Osteocyte (in vitro differentiated cells): ENCODE measurements around the gene OPCML. TPM values are rescaled to one million over a fixed set of nuclear protein-coding genes. Genes with fewer than 3 reads are reported as not detected.

Source experiments
- DNase-seq: peaks from one replicate; pipeline ENCODE4 v3.0.0; 2021; ENCODE audit warnings: mixed read lengths; ENCODE audit not compliant: unreplicated experiment; ENCODE audit errors: extremely low spot score
- H3K27ac Mint-ChIP-seq: one replicate; pipeline ENCODE4 v1.8.0; 2021; ENCODE audit warnings: mild to moderate bottlenecking, mixed read lengths; ENCODE audit not compliant: unreplicated experiment
- H3K27me3 Mint-ChIP-seq: one replicate; pipeline ENCODE4 v1.8.0; 2021; ENCODE audit warnings: mixed read lengths; ENCODE audit not compliant: unreplicated experiment
- H3K36me3 Mint-ChIP-seq: one replicate; pipeline ENCODE4 v1.8.0; 2021; ENCODE audit warnings: mixed read lengths; ENCODE audit not compliant: unreplicated experiment
- H3K4me1 Mint-ChIP-seq: one replicate; pipeline ENCODE4 v1.8.0; 2021; ENCODE audit warnings: mixed read lengths; ENCODE audit not compliant: unreplicated experiment
- H3K4me3 Mint-ChIP-seq: one replicate; pipeline ENCODE4 v1.8.0; 2021; ENCODE audit warnings: mild to moderate bottlenecking, moderate library complexity, mixed read lengths; ENCODE audit not compliant: unreplicated experiment
- H3K9me3 Mint-ChIP-seq: one replicate; pipeline ENCODE4 v1.8.0; 2021; ENCODE audit warnings: mixed read lengths; ENCODE audit not compliant: unreplicated experiment
- CTCF ChIP-seq: fragments of 200-600 bp; sonication (generic); IDR thresholded peaks from 2 replicates; pipeline ENCODE4 v1.5.0; 2021; ENCODE audit warnings: antibody characterized with exemption, mild to moderate bottlenecking, moderate library complexity
- total RNA-seq: library from RNA; stranded (reverse); gene quantifications from 2 replicates; pipeline ENCODE4 v1.2.1, GENCODE V29; 2021

Gene OPCML
- total RNA-seq, 1 donor from 2014 or later, result 0.11 TPM

- Mint-ChIP-seq H3K36me3 (no peaks in the 10 kb centered on the region), H3K4me1 (no peaks in the 10 kb centered on the region), H3K27ac (no peak overlapping the region), H3K9me3 (no peaks in the 10 kb centered on the region), H3K4me3 (no peak overlapping the region), H3K27me3 (no peaks in the 10 kb centered on the region)
- no peak for DNase-seq
- TF ChIP-seq CTCF, result no peak
Measured at GRCh38 chr11:133123796-133124195, 408.5 kb downstream of the OPCML start.

- Mint-ChIP-seq H3K4me1 (no peaks in the 10 kb centered on the region), H3K27ac (no peak overlapping the region), H3K4me3 (no peak overlapping the region), H3K27me3 (no peaks in the 10 kb centered on the region), H3K9me3 (no peaks in the 10 kb centered on the region), H3K36me3 (no peaks in the 10 kb centered on the region)
- DNase-seq, result no peak
- no peak for TF ChIP-seq CTCF
Measured at GRCh38 chr11:133123366-133123765, 408.9 kb downstream of the OPCML start.

GRCh38 chr11:133122256-133122655, 410.0 kb downstream of the OPCML start:
- DNase-seq, result no peak
- Mint-ChIP-seq H3K4me3 (no peak overlapping the region), H3K4me1 (no peaks in the 10 kb centered on the region), H3K27me3 (no peaks in the 10 kb centered on the region), H3K36me3 (no peaks in the 10 kb centered on the region), H3K27ac (no peak overlapping the region), H3K9me3 (no peaks in the 10 kb centered on the region)
- TF ChIP-seq CTCF, result no peak

GRCh38 chr11:133118563-133119268, 413.6 kb downstream of the OPCML start:
- Mint-ChIP-seq H3K27ac (no peak overlapping the region), H3K27me3 (peaks cover 2% of the 10 kb centered on the region), H3K36me3 (no peaks in the 10 kb centered on the region), H3K9me3 (no peaks in the 10 kb centered on the region), H3K4me3 (no peak overlapping the region), H3K4me1 (no peaks in the 10 kb centered on the region)
- TF ChIP-seq CTCF, result no peak
- DNase-seq, result no peak

GRCh38 chr11:133115099-133115498, 417.2 kb downstream of the OPCML start:
- DNase-seq, result no peak
- H3K4me3 Mint-ChIP-seq, result no peak overlapping the region
- no peaks in the 10 kb centered on the region for H3K4me1 Mint-ChIP-seq
- no peaks in the 10 kb centered on the region for H3K36me3 Mint-ChIP-seq
- H3K27ac Mint-ChIP-seq, result no peak overlapping the region
- no peak for TF ChIP-seq CTCF
- H3K9me3 Mint-ChIP-seq, result peaks cover 9% of the 10 kb centered on the region
- H3K27me3 Mint-ChIP-seq, result peaks cover 2% of the 10 kb centered on the region
